ENCODE measurements around the gene C1orf115. TPM values are rescaled to one million over a fixed set of nuclear protein-coding genes. Genes with fewer than 3 reads are reported as not detected.

C1orf115 gene
- total and polyA plus RNA-seq, 9 of the 15 experiments (the other 6 are each of a cell fraction or from before 2014, with no cell fraction given) = not detected

DNA sequence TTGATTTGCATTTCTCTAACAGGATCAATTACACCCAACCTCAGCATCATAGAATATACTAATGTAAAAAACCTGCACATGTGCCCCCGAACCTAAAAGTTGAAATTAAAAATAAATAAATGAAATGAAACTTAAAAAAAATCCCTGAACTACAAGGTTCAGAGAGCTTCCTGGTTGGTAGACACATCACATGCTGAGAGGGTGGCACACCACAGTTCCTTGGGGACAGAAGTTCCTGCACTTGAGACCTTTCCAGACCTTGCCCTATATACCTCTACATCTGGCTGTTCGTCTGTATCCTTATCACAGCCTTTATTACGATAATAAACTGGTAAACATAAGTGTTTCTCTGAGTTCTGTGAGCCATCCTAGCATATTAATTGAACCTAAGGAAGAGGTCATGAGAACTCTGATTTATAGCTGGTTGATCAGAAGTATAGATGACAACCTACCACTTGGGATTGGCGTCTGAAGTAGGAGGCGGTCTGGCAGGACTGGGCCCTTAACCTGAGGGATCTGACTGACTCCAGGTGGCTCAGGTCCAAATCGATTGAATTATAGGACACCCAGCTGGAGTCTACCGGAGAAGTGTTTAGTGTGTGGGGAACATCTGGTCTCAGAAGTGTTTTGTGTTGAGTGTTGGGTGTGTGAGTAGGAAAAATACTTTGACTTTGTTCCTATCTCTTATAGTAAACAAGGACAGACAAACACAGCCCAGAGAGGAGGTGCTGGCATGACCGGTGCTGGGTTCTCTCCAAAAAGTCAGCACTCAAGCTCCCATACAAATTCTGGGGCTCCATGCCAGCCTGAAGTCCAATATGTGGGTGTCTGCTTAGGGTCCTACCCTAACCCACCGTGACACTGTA, 19.0 kb downstream of the C1orf115 start:
- Histone ChIP-seq H3K4me2 (ENCODE audit: insufficient read depth, low read length) (no peak overlapping the region), H3K4me1 (replicated peaks in 1 of 2; ENCODE audit: control insufficient read depth in 2 of 2, insufficient read depth in 2 of 2, low read length in 2 of 2) (no peaks in the 10 kb centered on the region), H3K36me3 (ENCODE audit: control insufficient read depth, insufficient read depth, low read length) (no peaks in the 10 kb centered on the region), H4K20me1 (replicated peaks; ENCODE audit: control insufficient read depth, insufficient read depth, low read length) (no peaks in the 10 kb centered on the region), H2AFZ (ENCODE audit: low read depth, low read length) (no peak overlapping the region), H3K79me2 (ENCODE audit: control insufficient read depth, insufficient read depth, low read length) (no peaks in the 10 kb centered on the region), H3K27ac (ENCODE audit: extremely low read depth, low read depth, low read length) (no peak overlapping the region), H3K9me3 (replicated peaks; ENCODE audit: control insufficient read depth, insufficient read depth, low read depth, low read length) (no peaks in the 10 kb centered on the region), H3K4me3 (no peak overlapping the region), H3K27me3 (ENCODE audit: control insufficient read depth in 2 of 2, insufficient read depth in 2 of 2, low read length in 2 of 2) (peaks cover 0 to 12% of the 10 kb centered on the region in 2 experiments; a peak in 3 of 5 replicates), H3K9ac (ENCODE audit: insufficient read depth in 1 of 2, low read depth in 2 of 2, low read length in 2 of 2) (no peak overlapping the region), H3K9me1 (ENCODE audit: control insufficient read depth, insufficient read depth, low read length) (no peaks in the 10 kb centered on the region)
- ATAC-seq (no peak), DNase-seq (ENCODE audit: extremely low read depth in 1 of 4, low spot score in 3 of 4) (no peak), FAIRE-seq (no peak)
- intact Hi-C loops (cut with micrococcal nuclease) = no loop called here
- no TSS peak for BruUV-seq (replicated peaks)
- 2% methylated on average over 9 of the region's 9 CpGs for WGBS (ENCODE audit: insufficient coverage, low coverage, missing lambda C conversion rate)
- CTCF ChIA-PET (ENCODE audit: low intra/inter-chr PET ratio) = no interaction called here
- in situ Hi-C loops (cut with MboI) = no loop called here
- POLR2A ChIA-PET = interaction anchor here (0.5 kb wide), 1 partner anchor 1282 kb away, joined by 5 read pairs; no protein-coding TSS in a partner anchor
- TF ChIP-seq CBX5 (IDR thresholded peaks at IDR 0.05; ENCODE audit: borderline replicate concordance, low read depth) = no peak
- no peak for TF ChIP-seq MAZ (CRISPR knock-in tag; conservative IDR thresholded peaks at IDR 0.05 in 1 of 2, IDR thresholded peaks at IDR 0.05 in 1 of 2)
- TF ChIP-seq FIP1L1 (IDR thresholded peaks at IDR 0.05; ENCODE audit: low read depth, low read length, poor library complexity, severe bottlenecking) = no peak
- TF ChIP-seq, protein P1, sequence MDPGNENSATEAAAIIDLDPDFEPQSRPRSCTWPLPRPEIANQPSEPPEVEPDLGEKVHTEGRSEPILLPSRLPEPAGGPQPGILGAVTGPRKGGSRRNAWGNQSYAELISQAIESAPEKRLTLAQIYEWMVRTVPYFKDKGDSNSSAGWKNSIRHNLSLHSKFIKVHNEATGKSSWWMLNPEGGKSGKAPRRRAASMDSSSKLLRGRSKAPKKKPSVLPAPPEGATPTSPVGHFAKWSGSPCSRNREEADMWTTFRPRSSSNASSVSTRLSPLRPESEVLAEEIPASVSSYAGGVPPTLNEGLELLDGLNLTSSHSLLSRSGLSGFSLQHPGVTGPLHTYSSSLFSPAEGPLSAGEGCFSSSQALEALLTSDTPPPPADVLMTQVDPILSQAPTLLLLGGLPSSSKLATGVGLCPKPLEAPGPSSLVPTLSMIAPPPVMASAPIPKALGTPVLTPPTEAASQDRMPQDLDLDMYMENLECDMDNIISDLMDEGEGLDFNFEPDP (CRISPR knock-in tag; IDR thresholded peaks at IDR 0.05) = no peak
- TF ChIP-seq C11orf30 (IDR thresholded peaks at IDR 0.05; ENCODE audit: low read depth) = no peak
- TF ChIP-seq JUND (IDR thresholded peaks at IDR 0.05; ENCODE audit: borderline replicate concordance, low read depth, low read length) = no peak
- no peak for TF ChIP-seq JUND (tag; IDR thresholded peaks at IDR 0.05; ENCODE audit: borderline replicate concordance, low read depth, low read length)
- no peak for TF ChIP-seq PTTG1 (tag; IDR thresholded peaks at IDR 0.05; ENCODE audit: low read depth)
- TF ChIP-seq SMARCA5 (IDR thresholded peaks at IDR 0.05) = no peak
- TF ChIP-seq MCM3 (IDR thresholded peaks at IDR 0.05) = no peak
- no peak for TF ChIP-seq CBX1 (IDR thresholded peaks at IDR 0.05; ENCODE audit: low read depth)
- no peak for TF ChIP-seq BACH1 (tag; IDR thresholded peaks at IDR 0.05)
- no peak for TF ChIP-seq ZNF146 (CRISPR knock-in tag; IDR thresholded peaks at IDR 0.05; ENCODE audit: unreplicated experiment)
- no peak for TF ChIP-seq SNAPC5 (CRISPR knock-in tag; IDR thresholded peaks at IDR 0.05)
- TF ChIP-seq HNRNPK (IDR thresholded peaks at IDR 0.05; ENCODE audit: low read depth, low read length, poor library complexity, severe bottlenecking) = no peak
- TF ChIP-seq CTCF (IDR thresholded peaks at IDR 0.05 in 2 of 3, conservative IDR thresholded peaks at IDR 0.05 in 1 of 3; ENCODE audit: insufficient read depth in 2 of 3, low read depth in 1 of 3, low read length in 3 of 3) = no peak
- TF ChIP-seq MAX (CRISPR knock-in tag; IDR thresholded peaks at IDR 0.05) = no peak
